Cardiac fibroblast (primary cell): Measurements from ENCODE around the gene RPL35.

ENCODE experiments used
- DNase-seq, 2 donors: peaks; one replicate each; pipeline versions ENCODE4 v3.0.0 to v3.0.0-alpha.2; 2010; ENCODE audit warnings: low read depth in 2 of 2
- H3K4me3 ChIP-seq, 2 donors: replicated peaks in 1 of 2; 1 replicate in 1 of 2; 2 replicates in 1 of 2; pipeline ENCODE4 v1.5.1; 2011; ENCODE audit warnings: low read depth in 2 of 2, low read length in 2 of 2, mild to moderate bottlenecking in 2 of 2, moderate library complexity in 1 of 2
- CTCF ChIP-seq: IDR thresholded peaks from one replicate; pipeline ENCODE4 v1.5.1; 2011; ENCODE audit warnings: low read depth, mild to moderate bottlenecking, low read length, inconsistent platforms

The RPL35 gene

GRCh38 chr9:124818431-124819281 lies 43.1 kb downstream of the RPL35 start:
- no peak for DNase-seq

GRCh38 chr9:124815601-124816000 lies 46.2 kb downstream of the RPL35 start:
- no peak for DNase-seq
- H3K4me3 ChIP-seq: no peak overlapping the region
- TF ChIP-seq CTCF: no peak

More at GRCh38 chr9:124818431-124819281, 43.1 kb downstream of the RPL35 start:
- TF ChIP-seq CTCF: no peak
- H3K4me3 ChIP-seq: no peak overlapping the region

- no peak for DNase-seq
- TF ChIP-seq CTCF: no peak
- no peak overlapping the region for H3K4me3 ChIP-seq
These were observed 47.6 kb downstream of the RPL35 start for GRCh38 chr9:124814164-124814535.

DNA sequence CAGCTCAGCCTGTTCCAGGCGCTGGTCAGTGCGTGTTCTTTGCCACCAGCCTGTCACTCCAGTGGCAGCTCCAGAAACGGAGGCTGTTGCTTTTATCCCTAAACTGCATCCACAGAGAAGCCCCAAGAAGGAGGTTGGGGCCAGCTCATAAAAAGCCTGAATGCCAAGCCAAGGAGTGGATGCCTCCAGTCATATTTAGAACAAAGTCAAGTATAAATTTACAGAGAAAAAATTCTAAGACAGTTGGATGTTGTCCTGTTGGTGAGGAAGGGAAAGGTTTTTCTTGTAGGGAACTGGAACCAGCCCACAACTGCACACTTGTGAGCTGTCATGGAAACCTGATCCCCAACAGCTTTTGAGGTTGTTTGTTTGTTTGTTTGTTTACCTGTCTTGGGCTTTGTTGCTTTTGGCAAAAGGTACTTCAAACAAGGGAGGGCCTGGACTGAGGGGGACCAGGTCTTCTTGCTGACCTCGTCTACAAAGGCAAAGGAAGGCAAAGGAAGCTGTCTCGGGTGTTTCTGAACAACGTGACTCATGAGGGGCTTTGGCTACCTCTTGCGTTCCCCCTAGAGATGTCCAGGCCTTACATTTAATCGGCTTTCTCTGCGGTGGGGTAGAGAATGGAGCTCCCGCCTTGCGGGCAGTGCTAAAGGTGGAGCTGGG lies 48.1 kb downstream of the RPL35 start:
- no peak for TF ChIP-seq CTCF
- DNase-seq: no peak
- H3K4me3 ChIP-seq: no peak overlapping the region

DNA sequence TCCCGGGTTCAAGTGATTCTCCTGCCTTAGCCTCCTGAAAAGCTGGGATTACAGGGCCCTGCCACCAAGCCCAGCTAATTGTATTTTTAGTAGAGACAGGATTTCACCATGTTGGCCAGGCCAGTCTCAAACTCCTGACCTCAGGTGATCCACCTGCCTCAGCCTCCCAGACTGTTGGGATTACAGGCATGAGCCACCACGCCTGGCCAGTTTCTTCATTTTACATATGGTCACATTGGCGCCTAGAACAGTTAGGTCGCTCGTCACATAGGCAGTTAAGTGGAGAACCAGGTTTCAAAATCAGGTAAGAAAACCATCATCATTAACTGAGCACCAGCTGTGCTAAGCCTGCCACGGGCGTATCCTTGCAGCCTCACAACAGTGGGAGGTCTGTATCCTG lies 48.7 kb downstream of the RPL35 start:
- no peak for TF ChIP-seq CTCF
- DNase-seq: no peak
- no peak overlapping the region for H3K4me3 ChIP-seq

DNA sequence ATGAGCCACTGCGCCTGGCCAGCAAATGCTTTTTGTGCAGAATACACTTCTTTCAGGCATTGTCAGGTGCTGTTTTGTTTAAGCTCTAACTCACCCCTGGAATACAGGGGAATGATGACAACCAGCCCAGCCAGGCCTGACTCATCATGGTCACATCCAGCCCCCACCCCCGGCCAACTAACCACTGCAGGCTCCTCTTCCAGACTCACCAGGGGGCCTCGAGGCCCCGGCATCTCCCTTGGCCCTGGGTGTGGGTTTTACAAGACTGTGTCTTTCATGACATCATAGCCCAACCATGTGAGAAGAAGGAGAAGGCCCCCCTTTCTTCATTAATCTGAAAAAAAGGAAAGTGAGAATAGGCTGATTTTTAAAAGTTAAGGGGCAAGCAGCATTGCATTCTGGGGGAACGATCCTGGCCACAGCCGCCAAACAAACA lies 49.3 kb downstream of the RPL35 start:
- TF ChIP-seq CTCF: no peak
- H3K4me3 ChIP-seq: no peak overlapping the region
- peak; percentile 92 to 95 for DNase-seq
